Heart left ventricle (tissue), 13 donors: ENCODE results near the gene SERPINH1.

Source experiments
- CTCF ChIP-seq, 12 donors: fragments of 200-600 bp; sonication (generic) in 4 of 12; IDR thresholded peaks; one replicate each; pipeline versions ENCODE4 v1.5.0 to v1.8.0; 2018 to 2022; ENCODE audit warnings: antibody characterized with exemption in 12 of 12, mild to moderate bottlenecking in 5 of 12
- POLR2A ChIP-seq, 2 donors: fragments of 450-650 bp; IDR thresholded peaks; one replicate each; pipeline ENCODE4 v1.6.1; 2017; ENCODE audit warnings: antibody characterized with exemption in 2 of 2, mild to moderate bottlenecking in 2 of 2, moderate library complexity in 2 of 2
- donor health status: ischemic (EF 13 %, LVEDD 7.1; RV severe dilation, severe dysfunction).
- donor health status: DM: no; HTN: yes; CAD: no.
- donor health status: DM: no; HTN: no; CAD: no.
- donor health status: ischemic (EF 25% LVEDD 6.9; RV normal size, moderate dysfunction).
- donor health status: ischemic (EF 25% LVEDD 5.7; RV mildly dilated, moderate dysfunction).
- donor health status: ischemic (EF 35%, LVEDD 5.7; RV mildly dilated, moderate dysfunction).
- donor health status: nonischemic (EF 11% LVEDD 7.7; RV severe dilation, severe dysfunction).
- donor health status: DM: yes; HTN: yes; CAD: no.
- donor health status: PGD.
- donor health status: ischemic (EF 29% LVEDD 5.4; RV normal size, mild dysfunction).
- donor health status: nonischemic (EF 23%, LVEDD 6.1; RV moderate dilation, normal function).

GRCh38 chr11:75577207-75577606 is 15.2 kb downstream of the SERPINH1 start:
- TF ChIP-seq CTCF (IDR thresholded peaks at IDR 0.05) (peak; percentile 49 to 75 (median 62)), POLR2A (IDR thresholded peaks at IDR 0.05) (no peak)
